Muscle layer of duodenum (tissue), 2 donors: ENCODE data around the gene MYL2.
"Not testable (repeated sequence)": the region's sequence is repeated elsewhere in the genome, so short reads cannot be mapped to it uniquely, and the experiment has no call there.

Experiments used
- H3K27ac ChIP-seq: one replicate; pipeline ENCODE4 v1.7.0; 2013; ENCODE audit warnings: mild to moderate bottlenecking, low read length
- H3K27me3 ChIP-seq: one replicate; pipeline ENCODE4 v1.7.0; 2013; ENCODE audit warnings: low read depth, mild to moderate bottlenecking, control low read depth, low read length
- H3K36me3 ChIP-seq, 2 donors: one replicate each; pipeline ENCODE4 v1.7.0; 2013; ENCODE audit warnings: low read length in 2 of 2, control low read depth in 1 of 2, mild to moderate bottlenecking in 1 of 2; ENCODE audit not compliant: insufficient read depth in 2 of 2, control insufficient read depth in 1 of 2
- H3K4me1 ChIP-seq, 2 donors: one replicate each; pipeline ENCODE4 v1.7.0; 2013; ENCODE audit warnings: low read length in 2 of 2, mild to moderate bottlenecking in 2 of 2, control low read depth in 1 of 2, moderate library complexity in 1 of 2; ENCODE audit not compliant: insufficient read depth in 2 of 2, control insufficient read depth in 1 of 2
- H3K4me3 ChIP-seq, 2 donors: one replicate each; pipeline ENCODE4 v1.7.0; 2013; ENCODE audit warnings: low read length in 2 of 2, low read depth in 1 of 2, mild to moderate bottlenecking in 1 of 2
- H3K9me3 ChIP-seq, 2 donors: one replicate each; pipeline ENCODE4 v1.7.0; 2013; ENCODE audit warnings: low read length in 2 of 2, control low read depth in 1 of 2, mild to moderate bottlenecking in 1 of 2; ENCODE audit not compliant: control insufficient read depth in 1 of 2
- donor health status: healthy.

Gene MYL2, protein sequence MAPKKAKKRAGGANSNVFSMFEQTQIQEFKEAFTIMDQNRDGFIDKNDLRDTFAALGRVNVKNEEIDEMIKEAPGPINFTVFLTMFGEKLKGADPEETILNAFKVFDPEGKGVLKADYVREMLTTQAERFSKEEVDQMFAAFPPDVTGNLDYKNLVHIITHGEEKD

DNA sequence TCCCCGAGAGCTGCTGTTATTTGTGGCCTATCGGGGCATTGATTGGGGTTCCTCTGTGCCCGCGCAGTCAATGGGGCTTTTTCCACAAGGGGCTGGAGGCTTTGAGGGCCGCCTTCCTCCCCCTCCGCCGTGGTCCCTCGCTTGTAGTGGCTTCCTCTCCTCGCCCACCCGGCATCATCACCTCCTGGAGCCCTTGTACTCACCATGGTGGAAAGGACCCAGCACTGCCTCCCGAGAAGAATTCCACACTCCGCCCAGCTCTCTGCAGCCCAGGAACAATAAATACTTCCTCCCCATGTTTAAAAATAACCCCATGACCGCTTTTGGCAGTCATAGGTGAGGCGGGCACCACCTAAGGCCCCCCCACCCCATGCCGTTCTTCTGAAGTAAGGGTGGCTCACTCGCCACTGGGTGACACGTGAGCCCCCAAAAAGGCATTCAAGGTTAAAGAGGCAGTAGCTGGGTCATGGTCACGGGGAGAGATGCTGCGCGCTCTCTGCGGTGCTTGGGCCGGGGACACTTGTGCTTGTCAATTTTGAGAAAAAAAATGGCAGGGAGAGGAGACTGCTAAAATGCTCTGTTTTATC lies at the start of gene MYL2:
Gene MYL2 (minus strand): TSS at position 256 of the 587 bp plus-strand sequence. CDS start 50 bp downstream, at position 206.
- Histone ChIP-seq H3K4me3 (no peak within 1 kb of the TSS), H3K27me3 (no peaks in the 10 kb centered on the region), H3K9me3 (no peaks in the 10 kb centered on the region), H3K36me3 (no peaks in the 10 kb centered on the region), H3K4me1 (no peaks in the 10 kb centered on the region), H3K27ac (no peak within 1 kb of the TSS)

DNA sequence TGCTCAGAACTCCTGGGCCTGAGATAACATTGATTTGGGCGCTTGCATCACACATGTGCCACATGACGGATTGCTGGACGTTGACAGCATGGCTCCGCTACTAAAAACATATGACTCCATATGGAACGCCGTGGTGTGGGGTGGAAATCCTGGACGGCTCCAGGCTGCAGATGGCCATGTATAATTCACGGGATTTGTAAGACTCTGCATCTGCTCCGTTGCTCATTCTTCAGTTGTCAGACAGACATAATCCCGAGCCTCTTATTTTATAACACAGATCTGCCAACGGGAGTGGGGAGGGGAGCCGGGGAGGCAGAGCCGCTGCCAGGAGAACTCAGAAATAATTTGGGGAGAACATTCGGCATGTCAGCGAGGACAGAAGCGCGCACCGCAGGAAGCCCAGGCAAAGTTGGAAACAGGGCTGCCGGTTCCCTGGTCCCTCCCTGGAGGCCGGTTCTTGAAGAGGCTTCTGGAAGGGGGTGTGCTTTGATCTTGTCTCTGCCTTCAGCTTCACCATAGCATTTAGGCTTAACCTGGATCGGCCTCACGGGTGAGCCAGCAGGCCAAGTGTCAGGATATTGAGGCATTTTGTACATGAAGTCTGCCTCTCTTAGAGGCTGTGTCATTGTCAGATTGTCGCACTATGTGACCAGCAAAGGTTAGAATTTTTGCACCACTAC lies 45.8 kb upstream of the MYL2 start:
- Histone ChIP-seq H3K9me3 (peaks cover 0 to 2% of the 10 kb centered on the region in 2 donors), H3K4me1 (no peaks in the 10 kb centered on the region), H3K4me3 (no peak overlapping the region), H3K36me3 (no peaks in the 10 kb centered on the region), H3K27ac (no peak overlapping the region), H3K27me3 (no peaks in the 10 kb centered on the region)

DNA sequence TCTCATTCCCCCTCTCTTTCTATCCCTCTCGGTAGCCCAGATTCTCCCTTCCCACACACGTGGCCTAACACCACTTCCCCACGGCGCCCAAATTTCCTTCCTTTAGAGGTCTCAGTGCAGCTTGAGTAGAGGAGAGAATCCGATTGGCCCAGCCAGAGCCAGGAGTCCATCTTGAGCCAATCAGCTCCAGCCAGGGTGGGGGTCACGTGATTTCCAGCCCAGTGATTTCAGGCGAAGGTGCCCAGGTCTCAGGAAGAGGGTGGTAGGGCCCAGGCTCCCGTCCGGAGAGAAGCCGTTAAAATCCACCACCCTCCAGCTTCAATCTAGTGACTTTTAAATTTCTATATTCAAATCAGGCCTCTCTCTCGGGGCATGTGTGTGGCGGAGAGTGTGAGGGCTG lies 45.2 kb upstream of the MYL2 start:
- H3K4me1 ChIP-seq: no peaks in the 10 kb centered on the region
- peaks cover 0 to 2% of the 10 kb centered on the region in 2 donors for H3K9me3 ChIP-seq
- no peak overlapping the region for H3K4me3 ChIP-seq
- no peaks in the 10 kb centered on the region for H3K36me3 ChIP-seq
- no peaks in the 10 kb centered on the region for H3K27me3 ChIP-seq
- H3K27ac ChIP-seq: no peak overlapping the region

DNA sequence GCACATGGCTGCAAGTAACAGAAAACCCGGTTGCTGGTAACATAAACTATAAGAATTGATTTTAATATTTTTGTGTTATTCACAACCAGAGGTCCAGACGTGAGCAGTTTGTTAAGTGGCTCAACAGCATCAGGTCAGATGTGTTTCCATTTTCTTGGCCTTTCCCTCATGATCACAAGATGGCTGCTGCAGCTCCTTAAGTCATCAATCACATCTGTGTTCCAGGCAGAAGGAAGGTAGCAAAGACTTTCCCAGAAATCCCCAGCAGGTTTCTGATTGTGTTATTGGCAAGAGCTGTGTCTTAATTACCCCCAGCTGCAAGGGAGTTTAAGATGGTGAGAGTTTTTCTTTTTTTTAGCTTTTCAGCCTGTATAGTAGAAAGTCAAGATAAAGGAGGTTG lies 40.4 kb upstream of the MYL2 start:
- Histone ChIP-seq H3K27ac (no peak overlapping the region), H3K4me1 (no peaks in the 10 kb centered on the region), H3K9me3 (no peaks in the 10 kb centered on the region), H3K4me3 (no peak overlapping the region), H3K36me3 (no peaks in the 10 kb centered on the region), H3K27me3 (peaks cover 6% of the 10 kb centered on the region)

DNA sequence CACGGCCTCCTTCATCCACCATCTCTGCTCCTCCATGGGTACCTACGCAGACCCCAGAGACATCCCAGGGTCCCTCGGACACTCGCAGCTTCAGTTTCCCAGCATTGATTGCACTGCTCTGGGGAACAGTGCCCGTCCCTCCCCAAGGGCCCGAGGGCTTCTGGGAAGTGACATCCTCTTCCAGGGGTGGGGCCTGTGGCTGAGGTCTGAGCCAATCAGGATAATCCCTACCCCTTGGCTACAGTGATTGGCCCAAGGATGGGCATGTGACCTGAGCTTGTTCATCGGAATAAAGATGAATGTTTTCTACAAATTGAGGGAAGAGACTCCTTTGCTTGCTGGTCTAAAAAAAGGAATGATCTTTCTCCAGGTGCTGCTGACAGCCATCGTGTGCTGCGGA lies 37.3 kb upstream of the MYL2 start:
- no peaks in the 10 kb centered on the region for H3K36me3 ChIP-seq
- peaks cover 6% of the 10 kb centered on the region for H3K27me3 ChIP-seq
- no peak overlapping the region for H3K27ac ChIP-seq
- peaks cover 0 to 5% of the 10 kb centered on the region in 2 donors for H3K9me3 ChIP-seq
- no peak overlapping the region for H3K4me3 ChIP-seq
- no peaks in the 10 kb centered on the region for H3K4me1 ChIP-seq

DNA sequence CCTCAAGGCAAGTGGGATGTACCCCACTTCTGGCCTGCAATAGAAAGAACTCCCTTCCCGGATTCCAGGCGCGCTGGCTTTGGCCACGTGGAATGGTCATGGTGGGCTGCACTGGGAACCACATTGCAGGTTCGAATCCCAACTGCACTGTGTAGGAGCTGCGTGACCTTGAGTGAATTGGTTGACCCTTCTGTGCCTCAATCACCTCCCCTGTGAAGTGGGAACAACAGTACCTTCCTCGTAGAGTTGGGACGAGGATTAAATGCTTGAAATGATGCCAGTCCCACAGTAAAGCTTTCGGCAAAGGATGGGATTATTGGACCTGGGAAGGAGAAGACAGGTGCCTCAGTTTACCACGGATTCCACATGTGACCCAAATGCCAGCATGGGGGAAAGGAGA lies 36.8 kb upstream of the MYL2 start:
- peaks cover 0 to 5% of the 10 kb centered on the region in 2 donors for H3K9me3 ChIP-seq
- no peak overlapping the region for H3K27ac ChIP-seq
- H3K36me3 ChIP-seq: no peaks in the 10 kb centered on the region
- H3K4me3 ChIP-seq: no peak overlapping the region
- H3K27me3 ChIP-seq: peaks cover 6% of the 10 kb centered on the region
- no peaks in the 10 kb centered on the region for H3K4me1 ChIP-seq

DNA sequence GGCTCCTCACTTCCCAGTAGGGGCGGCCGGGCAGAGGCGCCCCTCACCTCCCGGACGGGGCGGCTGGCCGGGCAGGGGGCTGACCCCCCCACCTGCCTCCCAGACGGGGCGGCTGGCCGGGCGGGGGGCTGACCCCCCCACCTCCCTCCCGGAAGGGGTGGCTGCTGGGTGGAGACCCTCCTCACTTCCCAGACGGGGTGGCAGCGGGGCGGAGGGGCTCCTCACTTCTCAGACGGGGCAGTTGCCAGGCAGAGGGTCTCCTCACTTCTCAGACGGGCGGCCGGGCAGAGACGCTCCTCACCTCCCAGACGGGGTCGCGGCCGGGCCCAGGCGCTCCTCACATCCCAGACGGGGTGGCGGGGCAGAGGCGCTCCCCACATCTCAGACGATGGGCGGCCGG lies 30.5 kb upstream of the MYL2 start:
- H3K27ac ChIP-seq, H3K36me3 ChIP-seq, H3K4me3 ChIP-seq, H3K27me3 ChIP-seq, H3K4me1 ChIP-seq: not testable (repeated sequence)
- H3K9me3 ChIP-seq: peaks cover under 1 to 20% of the 10 kb centered on the region in 2 donors

DNA sequence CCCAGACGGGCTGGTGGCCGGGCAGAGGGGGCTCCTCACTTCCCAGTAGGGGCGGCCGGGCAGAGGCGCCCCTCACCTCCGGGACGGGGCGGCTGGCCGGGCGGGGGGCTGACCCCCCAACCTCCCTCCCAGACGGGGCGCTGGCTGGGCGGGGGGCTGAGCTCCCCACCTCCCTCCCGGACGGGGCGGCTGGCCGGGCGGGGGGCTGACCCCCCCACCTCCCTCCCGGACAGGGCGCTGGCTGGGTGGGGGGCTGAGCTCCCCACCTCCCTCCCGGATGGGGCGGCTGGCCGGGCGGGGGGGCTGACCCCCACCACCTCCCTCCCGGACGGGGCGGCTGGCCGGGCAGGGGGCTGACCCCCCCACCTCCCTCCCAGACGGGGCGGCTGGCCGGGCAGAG lies 30.1 kb upstream of the MYL2 start:
- H3K9me3 ChIP-seq: peaks cover 4 to 24% of the 10 kb centered on the region in 2 donors
- H3K36me3 ChIP-seq, H3K4me3 ChIP-seq, H3K4me1 ChIP-seq, H3K27ac ChIP-seq, H3K27me3 ChIP-seq: not testable (repeated sequence)

DNA sequence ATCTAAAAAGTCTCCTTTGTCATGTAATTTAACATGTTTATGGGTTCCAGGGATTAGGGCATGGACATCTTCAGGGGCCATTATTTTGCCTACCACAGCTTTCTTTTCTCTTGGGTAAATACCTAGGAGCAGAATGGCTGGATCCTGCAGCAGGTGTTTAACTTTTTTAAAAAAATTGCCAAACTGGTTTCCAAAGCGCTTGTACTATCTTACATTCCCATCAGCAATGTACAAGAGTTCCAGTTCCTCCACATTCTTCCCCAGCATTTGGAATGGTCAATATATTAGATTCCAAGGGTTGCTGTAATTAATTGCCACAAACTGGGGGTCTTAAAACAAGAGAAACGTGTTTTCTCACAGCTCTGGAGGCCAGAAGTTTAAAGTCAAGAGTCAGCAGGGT lies 27.7 kb upstream of the MYL2 start:
- no peaks in the 10 kb centered on the region for H3K36me3 ChIP-seq
- no peaks in the 10 kb centered on the region for H3K4me1 ChIP-seq
- H3K27me3 ChIP-seq: no peaks in the 10 kb centered on the region
- H3K27ac ChIP-seq: no peak overlapping the region
- H3K4me3 ChIP-seq: no peak overlapping the region
- H3K9me3 ChIP-seq: peaks cover 5 to 21% of the 10 kb centered on the region in 2 donors

DNA sequence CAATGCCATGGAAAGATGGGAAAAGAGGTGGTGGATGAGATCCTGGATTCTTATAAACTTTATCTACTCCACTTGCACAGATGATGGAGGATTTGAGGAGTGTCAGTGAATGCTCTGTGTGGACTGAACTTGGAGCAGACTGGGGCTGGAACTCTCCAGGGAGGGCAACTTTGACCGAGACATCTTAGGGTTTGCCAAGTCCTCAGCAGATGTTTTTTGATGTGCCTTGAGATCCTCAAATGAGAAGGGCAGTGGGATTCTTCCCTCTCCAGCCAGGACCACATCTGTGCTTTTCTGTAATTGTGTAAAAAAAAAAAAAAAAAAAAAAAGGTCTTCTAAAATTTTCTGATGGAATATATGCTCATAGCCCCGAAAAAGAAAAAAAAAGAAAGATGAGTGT lies 23.0 kb upstream of the MYL2 start:
- H3K27ac ChIP-seq: no peak overlapping the region
- no peak overlapping the region for H3K4me3 ChIP-seq
- H3K4me1 ChIP-seq: no peaks in the 10 kb centered on the region
- H3K9me3 ChIP-seq: peaks cover 5 to 20% of the 10 kb centered on the region in 2 donors
- H3K27me3 ChIP-seq: no peaks in the 10 kb centered on the region
- no peaks in the 10 kb centered on the region for H3K36me3 ChIP-seq

DNA sequence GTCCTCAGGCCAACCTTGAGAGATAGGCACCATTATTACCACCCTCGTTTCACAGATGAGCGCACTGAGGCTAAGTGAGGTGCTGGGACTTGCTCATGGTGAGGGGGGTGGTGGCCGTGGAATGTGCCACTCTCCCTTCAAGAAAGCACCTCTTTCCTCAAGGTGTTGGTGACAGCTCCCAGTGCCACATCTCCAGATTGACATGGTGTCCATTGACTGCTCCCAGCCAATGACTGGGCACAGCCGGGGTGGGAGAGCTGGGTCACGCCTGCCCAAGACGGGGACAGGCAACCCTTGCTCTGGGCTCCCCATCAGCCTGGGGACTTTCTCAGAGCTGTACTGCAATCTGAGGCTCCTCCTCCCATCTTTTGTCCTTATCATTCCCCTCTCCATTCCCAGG lies 21.0 kb upstream of the MYL2 start:
- peaks cover 5 to 11% of the 10 kb centered on the region in 2 donors for H3K9me3 ChIP-seq
- no peak overlapping the region for H3K4me3 ChIP-seq
- H3K27ac ChIP-seq: no peak overlapping the region
- peaks cover 0 to 8% of the 10 kb centered on the region in 2 donors for H3K4me1 ChIP-seq
- peaks cover 8% of the 10 kb centered on the region for H3K27me3 ChIP-seq
- H3K36me3 ChIP-seq: no peaks in the 10 kb centered on the region
